Spleen (tissue), 11 donors: Measurements from ENCODE around the gene TM4SF4. TPM values are rescaled to one million over a fixed set of nuclear protein-coding genes. Genes with fewer than 3 reads are reported as not detected.

ENCODE experiments used
- DNase-seq: peaks from one replicate; pipeline ENCODE4 v3.0.0-alpha.2; 2020
- H3K27ac ChIP-seq, 8 donors: fragments of 200-600 bp; sonication (generic) in 7 of 8; 1 replicate in 4 of 8; 2 replicates in 4 of 8; pipeline versions ENCODE4 v1.5.0 to v1.8.0; 2016 to 2021; ENCODE audit warnings: inconsistent platforms in 4 of 8, mild to moderate bottlenecking in 4 of 8, moderate library complexity in 1 of 8
- H3K27me3 ChIP-seq, 7 donors: fragments of 200-600 bp; sonication (generic) in 6 of 7; replicated peaks in 1 of 7; 1 replicate in 4 of 7; 2 replicates in 3 of 7; pipeline versions ENCODE4 v1.5.0 to v1.8.0; 2016 to 2021; ENCODE audit warnings: inconsistent platforms in 3 of 7, mild to moderate bottlenecking in 1 of 7
- H3K36me3 ChIP-seq, 6 donors: fragments of 200-600 bp; sonication (generic) in 5 of 6; 1 replicate in 4 of 6; 2 replicates in 2 of 6; pipeline versions ENCODE4 v1.5.0 to v1.8.0; 2016 to 2021; ENCODE audit warnings: inconsistent platforms in 2 of 6
- H3K4me1 ChIP-seq, 6 donors: fragments of 200-600 bp; sonication (generic) in 5 of 6; 1 replicate in 3 of 6; 2 replicates in 3 of 6; pipeline versions ENCODE4 v1.5.0 to v1.8.0; 2016 to 2021; ENCODE audit warnings: inconsistent platforms in 3 of 6
- H3K4me3 ChIP-seq, 8 donors: fragments of 200-600 bp; sonication (generic) in 7 of 8; 1 replicate in 4 of 8; 2 replicates in 4 of 8; pipeline versions ENCODE4 v1.5.0 to v1.8.0; 2016 to 2021; ENCODE audit warnings: inconsistent platforms in 4 of 8, mild to moderate bottlenecking in 4 of 8, moderate library complexity in 2 of 8
- H3K9me3 ChIP-seq, 8 donors: fragments of 200-600 bp; sonication (generic) in 7 of 8; 1 replicate in 4 of 8; 2 replicates in 4 of 8; pipeline versions ENCODE4 v1.5.0 to v1.8.0; 2016 to 2021; ENCODE audit warnings: inconsistent platforms in 4 of 8
- POLR2A ChIP-seq, 3 donors: fragments of 450-650 bp; IDR thresholded peaks; one replicate each; pipeline ENCODE4 v1.5.1; 2017; ENCODE audit warnings: antibody characterized with exemption in 3 of 3, mild to moderate bottlenecking in 1 of 3
- POLR2AphosphoS5 ChIP-seq, 3 donors: sonication (generic); formaldehyde crosslinking; IDR thresholded peaks; one replicate each; pipeline ENCODE4 v1.5.1; 2017; ENCODE audit warnings: antibody characterized with exemption in 3 of 3
- WGBS, 5 donors: extraction: QIAGEN DNeasy Blood & Tissue Kit in 3 of 5; methylation state at CpG; one replicate each; pipeline versions ENCODE4 v1.1.5 to v1.1.7; 2013 to 2018; 5-methylcytosine and 5-hydroxymethylcytosine counted together
- intact Hi-C: fragments of 100-400 bp; cut with DNase I; formaldehyde crosslinking; loops from one replicate; pipeline ENCODE4 v1.15.0; 2023; ENCODE audit warnings: low total_unique reads
- polyA plus RNA-seq, 3 donors: library from polyadenylated mRNA; stranded (reverse); fragments of 200-250 nt; gene quantifications; one replicate each; pipeline ENCODE4 v1.2.1, GENCODE V29; 2013
- total RNA-seq, 7 donors: library from RNA; depleted of rRNA in 3 of 7; stranded (reverse); fragments of >200 nt in 3 of 7; fragmentation: NEBNext Ultra II Directional in 4 of 7; extraction: Animal tissue kit (Norgen Biotek cat#: 25700) in 4 of 7; gene quantifications; one replicate each; pipeline versions ENCODE4 v1.1.0 to v1.2.1, GENCODE V29; 2016 to 2021
- TF ChIP-seq, protein P1 (sequence below), 11 experiments: fragments of 200-600 bp in 7 of 11; fragments of 450-650 bp in 4 of 11; sonication (generic) in 4 of 11; IDR thresholded peaks in 8 of 11; conservative IDR thresholded peaks in 3 of 11; 1 replicate in 7 of 11; 2 replicates in 4 of 11; pipeline versions ENCODE4 v1.4.0 to v1.8.0; 2016 to 2021; ENCODE audit warnings: antibody characterized with exemption in 11 of 11, inconsistent platforms in 4 of 11, mild to moderate bottlenecking in 1 of 11
- donor health status: healthy with polysubstance abuse.
- donor health status: DM: no; HTN: no; CAD: no; lungs with moderate emphysema.
- donor health status: DM: no; HTN: no; CAD: no.
- donor health status: Bipolar disorder and iron deficiency.
- donor health status: healthy.
- donor health status: DM: no; HTN: no; CAD: no.
- donor health status: DM: yes; HTN: yes; CAD: no.

The TM4SF4 gene
- total and polyA plus RNA-seq, 10 donors = 0.11 to 0.29 TPM; not detected in 8

DNA sequence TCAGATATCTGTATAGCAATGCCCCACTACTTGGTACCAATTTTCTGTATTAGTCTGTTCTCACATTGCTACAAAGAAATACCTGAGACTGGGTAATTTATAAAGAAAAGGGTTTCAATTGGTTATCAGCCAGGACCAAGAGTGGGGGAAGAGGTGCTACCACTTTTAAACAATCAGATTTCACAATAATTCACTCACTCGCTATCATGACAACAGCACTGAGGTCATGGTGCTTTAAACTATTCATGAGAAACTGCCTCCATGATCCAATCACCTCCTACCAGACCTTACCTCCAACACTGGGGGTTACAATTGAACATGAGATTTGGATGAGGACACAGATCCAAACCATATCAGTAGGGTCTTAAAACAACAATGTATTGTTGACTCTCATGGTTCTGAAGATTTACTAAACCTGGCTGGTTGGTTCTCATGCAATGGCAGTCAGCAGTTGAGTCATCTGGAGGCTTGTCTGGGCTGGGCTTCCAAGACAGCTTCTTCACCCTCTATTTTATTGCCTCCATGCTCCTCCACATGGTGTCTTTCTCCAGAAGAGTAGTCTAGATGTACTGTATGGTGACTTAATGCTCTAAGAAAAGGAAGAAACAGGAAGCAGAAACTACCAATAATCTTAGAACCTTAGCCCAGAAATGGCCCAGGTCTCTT is 21.2 kb upstream of the TM4SF4 start:
- no peak for DNase-seq
- Histone ChIP-seq H3K36me3 (no peaks in the 10 kb centered on the region), H3K9me3 (peaks cover 0 to 25% (median 18%) of the 10 kb centered on the region in 8 donors), H3K27ac (no peak overlapping the region), H3K4me3 (no peak overlapping the region), H3K4me1 (peaks cover 0 to 12% (median 4%) of the 10 kb centered on the region in 6 donors), H3K27me3 (no peaks in the 10 kb centered on the region)
- intact Hi-C loops = no loop called here
- WGBS, 5 donors = 66 to 100% (median 94%) methylated on average over 1 of the region's 1 CpG
- TF ChIP-seq POLR2AphosphoS5 (IDR thresholded peaks at IDR 0.05) (no peak), POLR2A (IDR thresholded peaks at IDR 0.05) (no peak)
- TF ChIP-seq, protein P1, sequence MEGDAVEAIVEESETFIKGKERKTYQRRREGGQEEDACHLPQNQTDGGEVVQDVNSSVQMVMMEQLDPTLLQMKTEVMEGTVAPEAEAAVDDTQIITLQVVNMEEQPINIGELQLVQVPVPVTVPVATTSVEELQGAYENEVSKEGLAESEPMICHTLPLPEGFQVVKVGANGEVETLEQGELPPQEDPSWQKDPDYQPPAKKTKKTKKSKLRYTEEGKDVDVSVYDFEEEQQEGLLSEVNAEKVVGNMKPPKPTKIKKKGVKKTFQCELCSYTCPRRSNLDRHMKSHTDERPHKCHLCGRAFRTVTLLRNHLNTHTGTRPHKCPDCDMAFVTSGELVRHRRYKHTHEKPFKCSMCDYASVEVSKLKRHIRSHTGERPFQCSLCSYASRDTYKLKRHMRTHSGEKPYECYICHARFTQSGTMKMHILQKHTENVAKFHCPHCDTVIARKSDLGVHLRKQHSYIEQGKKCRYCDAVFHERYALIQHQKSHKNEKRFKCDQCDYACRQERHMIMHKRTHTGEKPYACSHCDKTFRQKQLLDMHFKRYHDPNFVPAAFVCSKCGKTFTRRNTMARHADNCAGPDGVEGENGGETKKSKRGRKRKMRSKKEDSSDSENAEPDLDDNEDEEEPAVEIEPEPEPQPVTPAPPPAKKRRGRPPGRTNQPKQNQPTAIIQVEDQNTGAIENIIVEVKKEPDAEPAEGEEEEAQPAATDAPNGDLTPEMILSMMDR (IDR thresholded peaks at IDR 0.05 in 8 of 11, conservative IDR thresholded peaks at IDR 0.05 in 3 of 11) = no peak

DNA sequence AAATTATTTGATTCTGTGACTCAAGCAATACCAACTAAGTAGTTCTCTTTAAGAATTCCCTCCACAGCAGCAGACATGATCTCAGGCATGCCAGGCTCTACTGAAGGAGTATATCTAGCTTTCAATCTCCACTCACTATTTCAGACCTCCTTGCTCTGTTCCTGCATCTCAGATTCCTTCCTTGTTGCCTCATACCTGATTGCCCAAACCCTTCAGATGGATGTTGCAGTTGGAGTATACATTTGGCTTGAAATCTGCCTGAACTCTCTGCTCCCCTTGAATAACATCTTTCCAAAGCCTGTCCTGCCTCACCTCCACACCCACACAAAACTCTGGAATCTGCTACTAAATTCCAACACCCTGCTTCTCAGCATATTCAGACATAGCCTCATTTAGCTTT is 19.8 kb upstream of the TM4SF4 start:
- no peaks in the 10 kb centered on the region for H3K36me3 ChIP-seq
- no peaks in the 10 kb centered on the region for H3K27me3 ChIP-seq
- intact Hi-C loops = no loop called here
- H3K9me3 ChIP-seq = peaks cover 0 to 25% (median 18%) of the 10 kb centered on the region in 8 donors
- DNase-seq = no peak
- no peak overlapping the region for H3K27ac ChIP-seq
- no peak overlapping the region for H3K4me3 ChIP-seq
- no peaks in the 10 kb centered on the region for H3K4me1 ChIP-seq
- TF ChIP-seq, protein P1 (IDR thresholded peaks at IDR 0.05 in 8 of 11, conservative IDR thresholded peaks at IDR 0.05 in 3 of 11) = no peak
- TF ChIP-seq POLR2AphosphoS5 (IDR thresholded peaks at IDR 0.05) (no peak), POLR2A (IDR thresholded peaks at IDR 0.05) (no peak)

GRCh38 chr3:149455366-149455765 is 19.1 kb upstream of the TM4SF4 start:
- Histone ChIP-seq H3K9me3 (peaks cover 0 to 25% (median 18%) of the 10 kb centered on the region in 8 donors), H3K27ac (no peak overlapping the region), H3K36me3 (no peaks in the 10 kb centered on the region), H3K27me3 (no peaks in the 10 kb centered on the region), H3K4me3 (no peak overlapping the region), H3K4me1 (no peaks in the 10 kb centered on the region)
- TF ChIP-seq, protein P1 (IDR thresholded peaks at IDR 0.05 in 8 of 11, conservative IDR thresholded peaks at IDR 0.05 in 3 of 11) = no peak
- no peak for TF ChIP-seq POLR2AphosphoS5 (IDR thresholded peaks at IDR 0.05)
- TF ChIP-seq POLR2A (IDR thresholded peaks at IDR 0.05) = no peak
- no peak for DNase-seq
- intact Hi-C loops = no loop called here
- WGBS, 5 donors = 75 to 86% (median 81%) methylated on average over 3 of the region's 3 CpGs

DNA sequence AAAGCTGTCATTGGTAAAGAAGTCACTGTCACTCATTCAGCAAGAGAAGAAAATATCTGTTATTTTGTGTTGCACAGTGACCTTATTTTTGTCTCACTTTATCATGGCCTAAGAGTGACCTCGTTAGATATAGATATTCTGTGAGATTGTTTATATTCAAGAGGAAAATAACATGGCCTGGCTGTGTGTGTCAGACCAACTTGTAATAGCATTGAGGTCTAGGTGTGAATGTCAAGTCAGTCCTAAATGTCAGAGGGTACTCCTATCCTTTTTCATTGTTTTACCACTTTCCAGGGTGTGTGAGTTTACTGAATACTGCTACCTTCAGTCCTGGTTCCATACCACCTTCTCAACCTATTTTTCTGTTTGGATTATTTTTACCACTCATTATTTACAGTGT is 18.5 kb upstream of the TM4SF4 start:
- DNase-seq = no peak
- 62 to 89% (median 74%) methylated on average over 1 of the region's 1 CpG for WGBS, 5 donors

More for the DNA sequence above, 18.5 kb upstream of the TM4SF4 start:
- Histone ChIP-seq H3K4me3 (no peak overlapping the region), H3K27ac (no peak overlapping the region), H3K36me3 (no peaks in the 10 kb centered on the region), H3K4me1 (no peaks in the 10 kb centered on the region), H3K27me3 (no peaks in the 10 kb centered on the region), H3K9me3 (peaks cover 0 to 22% (median 18%) of the 10 kb centered on the region in 8 donors)
- TF ChIP-seq, protein P1 (IDR thresholded peaks at IDR 0.05 in 8 of 11, conservative IDR thresholded peaks at IDR 0.05 in 3 of 11) = no peak
- no peak for TF ChIP-seq POLR2AphosphoS5 (IDR thresholded peaks at IDR 0.05)
- no peak for TF ChIP-seq POLR2A (IDR thresholded peaks at IDR 0.05)
- intact Hi-C loops = no loop called here
